GM12878 (cell line): ENCODE data around the gene DGKI. TPM values are rescaled to one million over a fixed set of nuclear protein-coding genes. Genes with fewer than 3 reads are reported as not detected.
A peak's percentile ranks its signal among the peaks of the same experiment; 100 is the strongest.

Experiments used
- ATAC-seq: fragments of 200-7000 bp; cut with Tn5 transposase; 3 replicates; pipeline ENCODE4 v1.9.1; 2020; ENCODE audit warnings: mild to moderate bottlenecking, moderate library complexity
- BruUV-seq: library from RNA; stranded (reverse); fragments of 400-500 nt; replicated peaks from 2 replicates; lab custom pipeline; 2021; lab: Mats Ljungman, UMichigan
- CTCF ChIA-PET: fragments of 300-600 bp; sonication (Branson Sonifier 250); formaldehyde crosslinking; extraction: SDS; loops from one replicate; lab custom pipeline; 2021; ENCODE audit warnings: inconsistent platforms; lab: Yijun Ruan, JAX
- POLR2A ChIA-PET: fragments of 350-600 bp; formaldehyde crosslinking; extraction: SDS; loops from one replicate; lab custom pipeline; 2021; ENCODE audit warnings: inconsistent platforms; lab: Charles Lee
- RAD21 ChIA-PET: fragments of 300-600 bp; sonication (Branson Sonifier 250); formaldehyde crosslinking; loops from one replicate; lab custom pipeline; 2023; ENCODE audit warnings: antibody characterized with exemption; ENCODE audit not compliant: unreplicated experiment; lab: Charles Lee
- SMC1A ChIA-PET: fragments of 300-600 bp; sonication (Branson Sonifier 250); formaldehyde crosslinking; loops from one replicate; lab custom pipeline; 2023; ENCODE audit not compliant: unreplicated experiment, uncharacterized antibody; lab: Charles Lee
- DNase-seq: peaks from one replicate; pipeline ENCODE4 v3.0.0-alpha.2; 2011; ENCODE audit warnings: low read depth, low spot score
- FAIRE-seq: peaks from 3 replicates; lab custom pipeline; 2011; peaks lifted over from hg19 to GRCh38; lab: Jason Lieb, UNC
- H2AFZ ChIP-seq: 2 replicates; pipeline ENCODE4 v1.6.0; 2011; ENCODE audit warnings: low read depth, low read length, control low read depth; ENCODE audit not compliant: control insufficient read depth
- H3K27ac ChIP-seq: 2 replicates; pipeline ENCODE4 v1.5.1; 2011; ENCODE audit warnings: control low read depth; ENCODE audit not compliant: control insufficient read depth, insufficient read depth
- H3K27me3 ChIP-seq, 2 experiments: replicated peaks in 1 of 2; 2 replicates each; pipeline versions ENCODE4 v1.6.0 to v1.6.1; 2011; ENCODE audit warnings: low read length in 1 of 2; ENCODE audit not compliant: control insufficient read depth in 2 of 2, insufficient read depth in 2 of 2
- H3K36me3 ChIP-seq, 2 experiments: 2 replicates each; pipeline ENCODE4 v1.5.1; 2011; ENCODE audit warnings: low read length in 1 of 2; ENCODE audit not compliant: control insufficient read depth in 2 of 2, insufficient read depth in 2 of 2
- H3K4me1 ChIP-seq: 2 replicates; pipeline ENCODE4 v1.6.1; 2011; ENCODE audit warnings: mild to moderate bottlenecking, low read length, moderate library complexity, mixed read lengths; ENCODE audit not compliant: control insufficient read depth, insufficient read depth
- H3K4me2 ChIP-seq: 2 replicates; pipeline ENCODE4 v1.6.0; 2011; ENCODE audit warnings: control low read depth; ENCODE audit not compliant: control insufficient read depth, insufficient read depth
- H3K4me3 ChIP-seq: fragments of 200-600 bp; sonication (generic); 2 replicates; pipeline ENCODE4 v1.5.1; 2016
- H3K79me2 ChIP-seq: 2 replicates; pipeline ENCODE4 v1.6.0; 2011; ENCODE audit warnings: low read length; ENCODE audit not compliant: control insufficient read depth, insufficient read depth
- H3K9ac ChIP-seq: 2 replicates; pipeline ENCODE4 v1.8.0; 2011; ENCODE audit warnings: low read length, control low read depth, mixed read lengths; ENCODE audit not compliant: control insufficient read depth, insufficient read depth
- H3K9me3 ChIP-seq: replicated peaks from 3 replicates; pipeline ENCODE4 v1.5.1; 2011; ENCODE audit warnings: mild to moderate bottlenecking, low read length; ENCODE audit not compliant: control insufficient read depth, insufficient read depth
- H4K20me1 ChIP-seq: 2 replicates; pipeline ENCODE4 v1.6.0; 2011; ENCODE audit not compliant: control insufficient read depth, insufficient read depth
- ATF7 ChIP-seq: fragments of 450-650 bp; IDR thresholded peaks from 2 replicates; pipeline ENCODE4 v1.6.1; 2016; ENCODE audit warnings: low read depth, mild to moderate bottlenecking
- CREB1 ChIP-seq: IDR thresholded peaks from 2 replicates; pipeline ENCODE4 v1.6.1; 2012; ENCODE audit warnings: low read depth, mild to moderate bottlenecking, inconsistent platforms
- CREM ChIP-seq: IDR thresholded peaks from 2 replicates; pipeline ENCODE4 v1.6.1; 2014; ENCODE audit warnings: antibody characterized with exemption, low read depth
- IKZF2 ChIP-seq, 2 experiments: fragments of 450-650 bp; IDR thresholded peaks; 2 replicates each; pipeline ENCODE4 v1.6.1; 2017; ENCODE audit warnings: mild to moderate bottlenecking in 2 of 2, moderate library complexity in 2 of 2
- IRF4 ChIP-seq: IDR thresholded peaks from 2 replicates; pipeline ENCODE4 v1.6.1; 2011; ENCODE audit warnings: low read depth, low read length
- SREBF2 ChIP-seq: IDR thresholded peaks from 2 replicates; pipeline ENCODE4 v1.6.1; 2012; ENCODE audit warnings: mild to moderate bottlenecking, low read length
- TAF1 ChIP-seq: IDR thresholded peaks from 2 replicates; pipeline ENCODE4 v1.6.1; 2011; ENCODE audit warnings: mild to moderate bottlenecking, low read depth, low read length, borderline replicate concordance
- WGBS: methylation state at CpG from one replicate; pipeline ENCODE4 v1.1.6; 2016; ENCODE audit warnings: low lambda C conversion rate; ENCODE audit not compliant: insufficient replicate concordance, insufficient coverage; ENCODE audit errors: missing lambda C conversion rate; 5-methylcytosine and 5-hydroxymethylcytosine counted together
- in situ Hi-C: fragments of 300-500 bp; cut with MboI; formaldehyde crosslinking; loops from 9 replicates; pipeline ENCODE4 v1.14.3; 2018; ENCODE audit warnings: mixed read lengths
- intact Hi-C: fragments of 100-400 bp; cut with micrococcal nuclease; formaldehyde crosslinking; loops from one replicate; pipeline ENCODE4 v1.14.2; 2022; ENCODE audit not compliant: unreplicated experiment
- polyA plus RNA-seq, 11 experiments: library from polyadenylated mRNA; depleted of rRNA in 4 of 11; unstranded in 6 of 11; stranded (reverse) in 5 of 11; fragments of >200 nt; fragmentation: Nextera tagmentation in 4 of 11; fragmentation: Illumina TruSeq in 1 of 11; extraction: Ambion mirVana in 4 of 11; extraction: Trizol in 1 of 11; gene quantifications; 1 replicate in 1 of 11; 2 replicates in 10 of 11; pipeline versions ENCODE4 v1.2.1 to v1.2.3, GENCODE V29; 2011 to 2016; ENCODE audit warnings: inconsistent platforms in 2 of 11, missing spikeins in 2 of 11, low read depth in 1 of 11
- total RNA-seq, 4 experiments: library from RNA; depleted of rRNA in 3 of 4; stranded (reverse); fragments of >200 nt in 3 of 4; fragmentation: Illumina TruSeq in 1 of 4; extraction: Trizol in 1 of 4; gene quantifications; 2 replicates each; pipeline versions ENCODE4 v1.2.1 to v1.2.3, GENCODE V29; 2013 to 2021
- TF ChIP-seq, protein P1 (sequence below): fragments of 450-650 bp; IDR thresholded peaks from 2 replicates; pipeline ENCODE4 v1.6.1; 2016; ENCODE audit warnings: mild to moderate bottlenecking
- TF ChIP-seq, protein P2 (sequence below), 3 experiments: IDR thresholded peaks in 2 of 3; conservative IDR thresholded peaks in 1 of 3; 2 replicates each; pipeline ENCODE4 v1.5.1; 2011; ENCODE audit warnings: low read depth in 3 of 3, low read length in 3 of 3, mild to moderate bottlenecking in 3 of 3, control low read depth in 2 of 3, moderate library complexity in 2 of 3, inconsistent platforms in 1 of 3, mixed read lengths in 1 of 3; ENCODE audit not compliant: control insufficient read depth in 2 of 3, insufficient read depth in 1 of 3; ENCODE audit errors: extremely low read depth in 1 of 3
- TF ChIP-seq, protein P3 (sequence below): IDR thresholded peaks from 2 replicates; pipeline ENCODE4 v1.6.1; 2012; ENCODE audit warnings: improper control_type of control experiment, low read depth, low read length; ENCODE audit not compliant: insufficient replicate concordance
- TF ChIP-seq, protein P4 (sequence below): IDR thresholded peaks from 2 replicates; pipeline ENCODE4 v1.6.1; 2011; ENCODE audit warnings: borderline replicate concordance, low read depth, mild to moderate bottlenecking, moderate library complexity, mixed read lengths, low read length; ENCODE audit not compliant: insufficient read depth; ENCODE audit errors: extremely low read length

DGKI gene
- total and polyA plus RNA-seq, 10 of the 15 experiments (the other 5 are each of a cell fraction or from before 2014, with no cell fraction given), result 10.4 to 37.1 (median 22.1) TPM

DNA sequence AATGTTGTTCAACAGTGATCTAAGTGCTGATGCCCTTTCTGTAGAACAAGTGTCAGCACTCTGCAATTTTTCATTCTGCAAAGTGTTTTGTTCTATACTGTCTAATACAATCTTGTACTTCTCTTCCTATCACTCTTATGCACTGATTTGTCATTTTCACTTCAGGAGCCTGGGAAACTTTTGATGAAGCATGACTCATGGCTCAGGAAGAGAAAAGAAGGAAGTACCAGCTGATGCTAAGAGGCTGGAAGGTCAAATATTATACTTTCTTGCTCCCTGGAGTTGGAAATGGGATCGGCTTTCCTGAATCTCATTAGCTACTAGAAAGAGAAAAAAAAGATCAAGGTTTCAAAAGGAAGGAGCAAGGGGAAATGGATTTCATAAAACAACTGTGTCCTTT lies 45.8 kb downstream of the DGKI start (continued):
- TF ChIP-seq SREBF2, result no peak
- TF ChIP-seq, all 136 proteins: peak for 0

DNA sequence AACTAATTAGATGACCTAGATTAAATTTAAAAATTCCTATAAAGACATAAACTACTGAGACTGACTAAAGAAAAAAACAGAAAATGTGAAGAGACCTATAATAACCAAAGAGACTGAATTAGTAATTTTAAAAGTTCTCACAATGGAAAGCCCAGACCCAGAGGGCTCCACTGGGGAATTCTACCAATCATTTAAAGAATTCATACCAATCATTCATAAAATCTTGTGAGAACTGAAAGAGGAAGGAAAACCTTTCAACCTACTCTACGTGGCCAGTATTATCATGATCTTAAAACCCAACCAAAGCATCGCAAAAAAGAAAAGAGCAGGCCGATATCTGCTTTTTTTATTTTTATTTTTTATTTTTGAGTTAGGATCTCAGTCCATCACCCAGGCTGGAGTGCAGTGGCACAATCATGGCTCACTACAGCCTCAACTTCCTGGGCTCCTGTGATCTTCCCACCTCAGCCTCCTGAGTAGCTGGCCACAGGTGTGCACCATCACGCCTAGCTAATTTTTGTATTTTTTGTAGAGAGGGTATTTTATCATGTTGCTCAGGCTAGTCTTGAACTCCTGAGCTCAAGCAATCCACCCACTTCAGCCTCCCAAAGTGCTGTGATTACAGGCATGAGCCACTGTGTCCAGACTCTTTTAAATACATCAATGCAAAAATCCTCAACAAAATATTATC lies 48.6 kb downstream of the DGKI start:
- Histone ChIP-seq H3K9ac (no peak overlapping the region), H3K36me3 (no peaks in the 10 kb centered on the region), H4K20me1 (no peaks in the 10 kb centered on the region), H3K4me1 (no peaks in the 10 kb centered on the region), H3K4me3 (no peak overlapping the region), H3K4me2 (peak overlapping the region; percentile 22; the same call in 1 of the 2 replicates), H2AFZ (no peak overlapping the region; the same call in 1 of the 2 replicates), H3K9me3 (peaks cover 4% of the 10 kb centered on the region; the same call in 2 of the 3 replicates), H3K27ac (no peak overlapping the region; the same call in 1 of the 2 replicates), H3K27me3 (no peaks in the 10 kb centered on the region), H3K79me2 (no peaks in the 10 kb centered on the region)
- DNase-seq (peak; percentile 59), FAIRE-seq (peak; percentile 89), ATAC-seq (peak; percentile 96)
- 14% methylated on average over 4 of the region's 4 CpGs for WGBS
- RAD21 ChIA-PET, result interaction anchor here (0.7 to 2.0 kb wide), 8 partner anchors 17 to 141 kb away, joined by 3 to 13 read pairs (median 6); no protein-coding TSS in a partner anchor
- in situ Hi-C loops (no loop called here), intact Hi-C loops (loop anchor here (1.0 kb wide), 1 partner anchor 97 kb away; no protein-coding TSS in a partner anchor)
- BruUV-seq, result no TSS peak
- CTCF ChIA-PET, result interaction anchor here (0.9 to 1.2 kb wide), 4 partner anchors 17 to 141 kb away, joined by 3 to 4 read pairs (median 3); no protein-coding TSS in a partner anchor
- POLR2A ChIA-PET, result no interaction called here
- SMC1A ChIA-PET, result interaction anchor here (0.6 to 4.6 kb wide), 12 partner anchors 11 to 142 kb away, joined by 3 to 26 read pairs (median 4); no protein-coding TSS in a partner anchor
- TF ChIP-seq, protein P1, sequence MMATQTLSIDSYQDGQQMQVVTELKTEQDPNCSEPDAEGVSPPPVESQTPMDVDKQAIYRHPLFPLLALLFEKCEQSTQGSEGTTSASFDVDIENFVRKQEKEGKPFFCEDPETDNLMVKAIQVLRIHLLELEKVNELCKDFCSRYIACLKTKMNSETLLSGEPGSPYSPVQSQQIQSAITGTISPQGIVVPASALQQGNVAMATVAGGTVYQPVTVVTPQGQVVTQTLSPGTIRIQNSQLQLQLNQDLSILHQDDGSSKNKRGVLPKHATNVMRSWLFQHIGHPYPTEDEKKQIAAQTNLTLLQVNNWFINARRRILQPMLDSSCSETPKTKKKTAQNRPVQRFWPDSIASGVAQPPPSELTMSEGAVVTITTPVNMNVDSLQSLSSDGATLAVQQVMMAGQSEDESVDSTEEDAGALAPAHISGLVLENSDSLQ, result no peak; the same call in 1 of the 2 replicates
- TF ChIP-seq, protein P2, sequence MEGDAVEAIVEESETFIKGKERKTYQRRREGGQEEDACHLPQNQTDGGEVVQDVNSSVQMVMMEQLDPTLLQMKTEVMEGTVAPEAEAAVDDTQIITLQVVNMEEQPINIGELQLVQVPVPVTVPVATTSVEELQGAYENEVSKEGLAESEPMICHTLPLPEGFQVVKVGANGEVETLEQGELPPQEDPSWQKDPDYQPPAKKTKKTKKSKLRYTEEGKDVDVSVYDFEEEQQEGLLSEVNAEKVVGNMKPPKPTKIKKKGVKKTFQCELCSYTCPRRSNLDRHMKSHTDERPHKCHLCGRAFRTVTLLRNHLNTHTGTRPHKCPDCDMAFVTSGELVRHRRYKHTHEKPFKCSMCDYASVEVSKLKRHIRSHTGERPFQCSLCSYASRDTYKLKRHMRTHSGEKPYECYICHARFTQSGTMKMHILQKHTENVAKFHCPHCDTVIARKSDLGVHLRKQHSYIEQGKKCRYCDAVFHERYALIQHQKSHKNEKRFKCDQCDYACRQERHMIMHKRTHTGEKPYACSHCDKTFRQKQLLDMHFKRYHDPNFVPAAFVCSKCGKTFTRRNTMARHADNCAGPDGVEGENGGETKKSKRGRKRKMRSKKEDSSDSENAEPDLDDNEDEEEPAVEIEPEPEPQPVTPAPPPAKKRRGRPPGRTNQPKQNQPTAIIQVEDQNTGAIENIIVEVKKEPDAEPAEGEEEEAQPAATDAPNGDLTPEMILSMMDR (IDR thresholded peaks at IDR 0.05 in 2 of 3, conservative IDR thresholded peaks at IDR 0.05 in 1 of 3; ENCODE audit: control insufficient read depth in 2 of 3, extremely low read depth in 1 of 3, insufficient read depth in 1 of 3, low read depth in 3 of 3, low read length in 3 of 3), result no peak
- TF ChIP-seq ATF7 (peak; percentile 56; the same call in 1 of the 2 replicates), CREB1 (0 out of 2 replicates have a peak, but pooled peaks have one; percentile 17), CREM (peak; percentile 68; the same call in 1 of the 2 replicates), TAF1 (no peak), IKZF2 (IDR thresholded peaks at IDR 0.05) (peak; percentile 72 to 75), IRF4 (peak; percentile 43; the same call in 1 of the 2 replicates)
- TF ChIP-seq, protein P3, sequence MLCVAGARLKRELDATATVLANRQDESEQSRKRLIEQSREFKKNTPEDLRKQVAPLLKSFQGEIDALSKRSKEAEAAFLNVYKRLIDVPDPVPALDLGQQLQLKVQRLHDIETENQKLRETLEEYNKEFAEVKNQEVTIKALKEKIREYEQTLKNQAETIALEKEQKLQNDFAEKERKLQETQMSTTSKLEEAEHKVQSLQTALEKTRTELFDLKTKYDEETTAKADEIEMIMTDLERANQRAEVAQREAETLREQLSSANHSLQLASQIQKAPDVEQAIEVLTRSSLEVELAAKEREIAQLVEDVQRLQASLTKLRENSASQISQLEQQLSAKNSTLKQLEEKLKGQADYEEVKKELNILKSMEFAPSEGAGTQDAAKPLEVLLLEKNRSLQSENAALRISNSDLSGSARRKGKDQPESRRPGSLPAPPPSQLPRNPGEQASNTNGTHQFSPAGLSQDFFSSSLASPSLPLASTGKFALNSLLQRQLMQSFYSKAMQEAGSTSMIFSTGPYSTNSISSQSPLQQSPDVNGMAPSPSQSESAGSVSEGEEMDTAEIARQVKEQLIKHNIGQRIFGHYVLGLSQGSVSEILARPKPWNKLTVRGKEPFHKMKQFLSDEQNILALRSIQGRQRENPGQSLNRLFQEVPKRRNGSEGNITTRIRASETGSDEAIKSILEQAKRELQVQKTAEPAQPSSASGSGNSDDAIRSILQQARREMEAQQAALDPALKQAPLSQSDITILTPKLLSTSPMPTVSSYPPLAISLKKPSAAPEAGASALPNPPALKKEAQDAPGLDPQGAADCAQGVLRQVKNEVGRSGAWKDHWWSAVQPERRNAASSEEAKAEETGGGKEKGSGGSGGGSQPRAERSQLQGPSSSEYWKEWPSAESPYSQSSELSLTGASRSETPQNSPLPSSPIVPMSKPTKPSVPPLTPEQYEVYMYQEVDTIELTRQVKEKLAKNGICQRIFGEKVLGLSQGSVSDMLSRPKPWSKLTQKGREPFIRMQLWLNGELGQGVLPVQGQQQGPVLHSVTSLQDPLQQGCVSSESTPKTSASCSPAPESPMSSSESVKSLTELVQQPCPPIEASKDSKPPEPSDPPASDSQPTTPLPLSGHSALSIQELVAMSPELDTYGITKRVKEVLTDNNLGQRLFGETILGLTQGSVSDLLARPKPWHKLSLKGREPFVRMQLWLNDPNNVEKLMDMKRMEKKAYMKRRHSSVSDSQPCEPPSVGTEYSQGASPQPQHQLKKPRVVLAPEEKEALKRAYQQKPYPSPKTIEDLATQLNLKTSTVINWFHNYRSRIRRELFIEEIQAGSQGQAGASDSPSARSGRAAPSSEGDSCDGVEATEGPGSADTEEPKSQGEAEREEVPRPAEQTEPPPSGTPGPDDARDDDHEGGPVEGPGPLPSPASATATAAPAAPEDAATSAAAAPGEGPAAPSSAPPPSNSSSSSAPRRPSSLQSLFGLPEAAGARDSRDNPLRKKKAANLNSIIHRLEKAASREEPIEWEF, result peak; percentile 53
- TF ChIP-seq, protein P4, sequence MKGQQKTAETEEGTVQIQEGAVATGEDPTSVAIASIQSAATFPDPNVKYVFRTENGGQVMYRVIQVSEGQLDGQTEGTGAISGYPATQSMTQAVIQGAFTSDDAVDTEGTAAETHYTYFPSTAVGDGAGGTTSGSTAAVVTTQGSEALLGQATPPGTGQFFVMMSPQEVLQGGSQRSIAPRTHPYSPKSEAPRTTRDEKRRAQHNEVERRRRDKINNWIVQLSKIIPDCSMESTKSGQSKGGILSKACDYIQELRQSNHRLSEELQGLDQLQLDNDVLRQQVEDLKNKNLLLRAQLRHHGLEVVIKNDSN, result no peak
